IMR-90 (cell line): ENCODE data around the gene PIEZO1. TPM values are rescaled to one million over a fixed set of nuclear protein-coding genes. Genes with fewer than 3 reads are reported as not detected.

ENCODE experiments used
- ATAC-seq: fragments of 200-7000 bp; cut with Tn5 transposase; 2 replicates; pipeline ENCODE4 v1.9.1; 2020; ENCODE audit warnings: low read depth, mild to moderate bottlenecking, moderate library complexity
- BruUV-seq: library from RNA; stranded (reverse); fragments of 400-500 nt; replicated peaks from 2 replicates; lab custom pipeline; 2021; lab: Mats Ljungman, UMichigan
- CTCF ChIA-PET: fragments of 300-600 bp; formaldehyde crosslinking; extraction: SDS; loops from one replicate; lab custom pipeline; 2021; ENCODE audit warnings: antibody characterized with exemption; lab: Yijun Ruan, JAX
- POLR2A ChIA-PET: fragments of 300-600 bp; sonication (Branson Sonifier 250); formaldehyde crosslinking; loops from one replicate; lab custom pipeline; 2022; ENCODE audit warnings: antibody characterized with exemption; ENCODE audit not compliant: unreplicated experiment; lab: Charles Lee
- DNase-seq: peaks from one replicate; pipeline ENCODE4 v3.0.0; 2013
- H2AFZ ChIP-seq: replicated peaks from 2 replicates; pipeline ENCODE3; 2013; ENCODE audit warnings: low read length, mild to moderate bottlenecking; ENCODE audit not compliant: poor library complexity
- H2AK5ac ChIP-seq: 2 replicates; pipeline ENCODE4 v1.6.1; 2013; ENCODE audit warnings: low read depth, low read length, inconsistent platforms
- H2AK9ac ChIP-seq: replicated peaks from 2 replicates; pipeline ENCODE3; 2013; ENCODE audit warnings: mild to moderate bottlenecking, low read depth, low read length, moderate library complexity; ENCODE audit not compliant: poor library complexity
- H2BK120ac ChIP-seq: 2 replicates; pipeline ENCODE4 v1.6.1; 2013; ENCODE audit warnings: low read depth, low read length, inconsistent platforms
- H2BK15ac ChIP-seq: 3 replicates; pipeline ENCODE4 v1.6.1; 2013; ENCODE audit warnings: low read depth, low read length, inconsistent platforms
- H2BK20ac ChIP-seq: 2 replicates; pipeline ENCODE4 v1.6.1; 2013; ENCODE audit warnings: low read depth, mild to moderate bottlenecking, inconsistent platforms, low read length, moderate library complexity
- H2BK5ac ChIP-seq: 2 replicates; pipeline ENCODE4 v1.6.1; 2013; ENCODE audit warnings: mild to moderate bottlenecking, low read depth, low read length, inconsistent platforms; ENCODE audit not compliant: poor library complexity, severe bottlenecking
- H3K14ac ChIP-seq: replicated peaks from 2 replicates; pipeline ENCODE4 v1.6.1; 2013; ENCODE audit warnings: low read depth, low read length, inconsistent platforms
- H3K18ac ChIP-seq: 2 replicates; pipeline ENCODE4 v1.6.1; 2013; ENCODE audit warnings: low read depth, low read length, control low read depth
- H3K23ac ChIP-seq: 2 replicates; pipeline ENCODE4 v1.6.1; 2013; ENCODE audit warnings: low read depth, low read length, inconsistent platforms
- H3K27ac ChIP-seq: 2 replicates; pipeline ENCODE4 v1.5.1; 2013; ENCODE audit warnings: mild to moderate bottlenecking, control low read depth, low read length; ENCODE audit not compliant: insufficient read depth
- H3K27me3 ChIP-seq: 2 replicates; pipeline ENCODE4 v1.6.1; 2013; ENCODE audit warnings: low read length; ENCODE audit not compliant: control insufficient read depth, insufficient read depth
- H3K36me3 ChIP-seq: 2 replicates; pipeline ENCODE4 v1.6.1; 2013; ENCODE audit warnings: low read length, mixed read lengths; ENCODE audit not compliant: control insufficient read depth, insufficient read depth
- H3K4ac ChIP-seq: 2 replicates; pipeline ENCODE4 v1.6.1; 2013; ENCODE audit warnings: low read depth, low read length, inconsistent platforms
- H3K4me1 ChIP-seq: 2 replicates; pipeline ENCODE4 v1.6.1; 2013; ENCODE audit warnings: low read length, mixed read lengths; ENCODE audit not compliant: control insufficient read depth, insufficient read depth
- H3K4me2 ChIP-seq: 2 replicates; pipeline ENCODE4 v1.6.1; 2013; ENCODE audit warnings: low read depth, mild to moderate bottlenecking, control low read depth, low read length, moderate library complexity
- H3K4me3 ChIP-seq: 2 replicates; pipeline ENCODE4 v1.5.1; 2013; ENCODE audit warnings: low read depth, mild to moderate bottlenecking, control low read depth, low read length, moderate library complexity; ENCODE audit not compliant: insufficient read depth
- H3K56ac ChIP-seq: 2 replicates; pipeline ENCODE4 v1.6.1; 2013; ENCODE audit warnings: low read length, inconsistent platforms; ENCODE audit not compliant: insufficient read depth; ENCODE audit errors: extremely low read depth
- H3K79me1 ChIP-seq, 2 experiments: 2 replicates each; pipeline ENCODE4 v1.6.1; 2013; ENCODE audit warnings: low read length in 2 of 2, inconsistent platforms in 1 of 2, low read depth in 1 of 2
- H3K9ac ChIP-seq: 2 replicates; pipeline ENCODE4 v1.6.1; 2013; ENCODE audit warnings: low read depth, low read length, control low read depth
- H3K9me1 ChIP-seq: 2 replicates; pipeline ENCODE4 v1.6.1; 2013; ENCODE audit warnings: low read length, inconsistent platforms; ENCODE audit not compliant: insufficient read depth
- H3K9me3 ChIP-seq: 2 replicates; pipeline ENCODE4 v1.6.1; 2013; ENCODE audit warnings: low read length; ENCODE audit not compliant: control insufficient read depth, insufficient read depth
- H4K20me1 ChIP-seq: 2 replicates; pipeline ENCODE4 v1.6.1; 2013; ENCODE audit warnings: low read length, inconsistent platforms; ENCODE audit not compliant: insufficient read depth
- H4K5ac ChIP-seq: 2 replicates; pipeline ENCODE4 v1.6.1; 2013; ENCODE audit warnings: mild to moderate bottlenecking, low read depth, low read length, control low read depth
- H4K8ac ChIP-seq, 2 experiments: 2 replicates each; pipeline ENCODE4 v1.6.1; 2013; ENCODE audit warnings: low read depth in 2 of 2, low read length in 2 of 2, control low read depth in 1 of 2, inconsistent platforms in 1 of 2
- H4K91ac ChIP-seq: 2 replicates; pipeline ENCODE4 v1.6.1; 2013; ENCODE audit warnings: low read depth, low read length, inconsistent platforms; ENCODE audit not compliant: insufficient read depth
- BHLHE40 ChIP-seq: fragments of 150-350 bp; IDR thresholded peaks from 2 replicates; pipeline ENCODE4 v1.6.1; 2016; ENCODE audit warnings: mild to moderate bottlenecking, low read depth, low read length
- CEBPB ChIP-seq: IDR thresholded peaks from 2 replicates; pipeline ENCODE4 v1.6.1; 2012; ENCODE audit warnings: low read depth, low read length, improper control_type of control experiment
- CHD1 ChIP-seq: IDR thresholded peaks from 2 replicates; pipeline ENCODE4 v1.6.1; 2012; ENCODE audit warnings: low read depth, low read length, improper control_type of control experiment
- CTCF ChIP-seq: conservative IDR thresholded peaks from 2 replicates; pipeline ENCODE4 v1.5.1; 2012; ENCODE audit warnings: mild to moderate bottlenecking, low read depth, low read length, improper control_type of control experiment
- ELK1 ChIP-seq: fragments of 150-350 bp; IDR thresholded peaks from 2 replicates; pipeline ENCODE4 v1.6.1; 2016; ENCODE audit warnings: low read depth, mild to moderate bottlenecking, low read length, moderate library complexity, borderline replicate concordance
- FOS ChIP-seq: fragments of 150-350 bp; IDR thresholded peaks from 2 replicates; pipeline ENCODE4 v1.6.1; 2016; ENCODE audit warnings: low read depth, low read length
- MAFK ChIP-seq: IDR thresholded peaks from 2 replicates; pipeline ENCODE4 v1.6.1; 2012; ENCODE audit warnings: low read depth, low read length, improper control_type of control experiment
- MAZ ChIP-seq: IDR thresholded peaks from 2 replicates; pipeline ENCODE4 v1.6.1; 2012; ENCODE audit warnings: low read depth, mild to moderate bottlenecking, low read length, improper control_type of control experiment, moderate library complexity, borderline replicate concordance
- MXI1 ChIP-seq: IDR thresholded peaks from 2 replicates; pipeline ENCODE4 v1.6.1; 2012; ENCODE audit warnings: low read depth, mild to moderate bottlenecking, low read length, moderate library complexity, borderline replicate concordance
- NFE2L2 ChIP-seq: fragments of 150-350 bp; IDR thresholded peaks from 2 replicates; pipeline ENCODE4 v1.6.1; 2016; ENCODE audit warnings: low read depth, mild to moderate bottlenecking, low read length
- POLR2A ChIP-seq: IDR thresholded peaks from 2 replicates; pipeline ENCODE4 v1.6.1; 2012; ENCODE audit warnings: mild to moderate bottlenecking, low read depth, low read length
- RAD21 ChIP-seq: IDR thresholded peaks from 2 replicates; pipeline ENCODE4 v1.6.1; 2012; ENCODE audit warnings: low read length, improper control_type of control experiment
- RCOR1 ChIP-seq: IDR thresholded peaks from 2 replicates; pipeline ENCODE4 v1.6.1; 2012; ENCODE audit warnings: mild to moderate bottlenecking, low read length, improper control_type of control experiment; ENCODE audit not compliant: insufficient replicate concordance
- RFX5 ChIP-seq: IDR thresholded peaks from 2 replicates; pipeline ENCODE4 v1.8.0; 2012; ENCODE audit warnings: low read depth, mild to moderate bottlenecking, low read length, moderate library complexity
- SMC3 ChIP-seq: fragments of 150-350 bp; IDR thresholded peaks from 2 replicates; pipeline ENCODE4 v1.6.1; 2016; ENCODE audit warnings: low read depth, mild to moderate bottlenecking, antibody characterized with exemption, low read length, moderate library complexity
- USF2 ChIP-seq: fragments of 150-350 bp; IDR thresholded peaks from 2 replicates; pipeline ENCODE4 v1.6.1; 2017; ENCODE audit warnings: mild to moderate bottlenecking, antibody characterized with exemption, low read length, low read depth
- WGBS, 2 experiments: methylation state at CpG; one replicate each; pipeline versions ENCODE4 v1.1.5 to v1.1.7; 2013; ENCODE audit warnings: missing lambda C conversion rate in 2 of 2; ENCODE audit not compliant: insufficient read length in 1 of 2; ENCODE audit errors: extremely low coverage in 2 of 2; 5-methylcytosine and 5-hydroxymethylcytosine counted together
- dilution Hi-C: fragments of 300-500 bp; cut with HindIII; formaldehyde crosslinking; loops from one replicate; pipeline ENCODE4 v1.14.3; 2018; ENCODE audit warnings: low sequenced_read_pairs; ENCODE audit not compliant: unreplicated experiment
- in situ Hi-C: fragments of 300-500 bp; cut with MboI; formaldehyde crosslinking; loops from 3 replicates; pipeline ENCODE4 v1.14.3; 2019; ENCODE audit warnings: low sequenced_read_pairs, inconsistent platforms, mixed read lengths
- intact Hi-C: fragments of 100-400 bp; cut with micrococcal nuclease; formaldehyde crosslinking; loops from 2 replicates; pipeline ENCODE4 v1.10.0; 2022
- polyA plus RNA-seq, 3 experiments: library from polyadenylated mRNA; depleted of rRNA; stranded (reverse); fragments of >200 nt; gene quantifications; 2 replicates each; pipeline ENCODE4 v1.2.3, GENCODE V29; 2012; ENCODE audit warnings: low replicate concordance in 1 of 3
- total RNA-seq: library from RNA; depleted of rRNA; stranded (reverse); fragments of >200 nt; gene quantifications from 2 replicates; pipeline ENCODE4 v1.2.3, GENCODE V29; 2012

The PIEZO1 gene
- total and polyA plus RNA-seq, 2 of the 4 experiments (the other 2 are of a cell fraction) = 36.2 to 372 TPM

- H3K18ac ChIP-seq = no peak overlapping the region
- H3K4me2 ChIP-seq = no peak overlapping the region
- H3K14ac ChIP-seq = no peak overlapping the region
- dilution Hi-C loops = no loop called here
- no peak overlapping the region for H2AK5ac ChIP-seq
- H3K79me1 ChIP-seq = peaks cover 0 to 32% of the 10 kb centered on the region in 2 experiments; a peak in 3 of 4 replicates
- ChIA-PET CTCF (no interaction called here), POLR2A (no interaction called here)
- no peak overlapping the region for H3K4me3 ChIP-seq
- H4K5ac ChIP-seq = no peak overlapping the region
- no peak overlapping the region for H2BK20ac ChIP-seq
- no peak overlapping the region for H3K23ac ChIP-seq
- ATAC-seq (no peak), DNase-seq (no peak)
- no peak overlapping the region for H4K8ac ChIP-seq
- no peak overlapping the region for H4K91ac ChIP-seq
- H3K4me1 ChIP-seq = peaks cover 8% of the 10 kb centered on the region
- peak overlapping the region; percentile 82 for H2AK9ac ChIP-seq
- no peak overlapping the region for H3K4ac ChIP-seq
- H2BK5ac ChIP-seq = no peak overlapping the region
- H3K9me3 ChIP-seq = no peaks in the 10 kb centered on the region
- H4K20me1 ChIP-seq = no peaks in the 10 kb centered on the region; the same call in 1 of the 2 replicates
- no TSS peak for BruUV-seq
- no peak for TF ChIP-seq NFE2L2
- no peak for TF ChIP-seq MAZ
- TF ChIP-seq RFX5 = no peak
- TF ChIP-seq MXI1 = no peak
- no peak for TF ChIP-seq FOS
- no peak for TF ChIP-seq RAD21
- TF ChIP-seq MAFK = no peak
- no peak for TF ChIP-seq RCOR1
- TF ChIP-seq ELK1 = no peak
- TF ChIP-seq CTCF = no peak
- no peak for TF ChIP-seq CEBPB
- no peak for TF ChIP-seq CHD1
- TF ChIP-seq POLR2A = no peak
- no peak for TF ChIP-seq USF2
- no peak for TF ChIP-seq SMC3
- TF ChIP-seq BHLHE40 = no peak
- no peaks in the 10 kb centered on the region for H3K27me3 ChIP-seq
- 95% methylated on average over 11 of the region's 25 CpGs; no CpG with 5 or more reads in 1 of the 2 experiments for WGBS, 2 experiments
- H2BK15ac ChIP-seq = no peak overlapping the region
- intact Hi-C loops = no loop called here
- H3K56ac ChIP-seq = no peak overlapping the region
- in situ Hi-C loops = no loop called here
- H3K27ac ChIP-seq = no peak overlapping the region
- H2BK120ac ChIP-seq = no peak overlapping the region
- no peaks in the 10 kb centered on the region; the same call in none of the 2 replicates for H3K9me1 ChIP-seq
- H2AFZ ChIP-seq = no peak overlapping the region
- H3K9ac ChIP-seq = no peak overlapping the region
- peaks cover 33% of the 10 kb centered on the region for H3K36me3 ChIP-seq
These were observed 86.4 kb downstream of the PIEZO1 start for GRCh38 chr16:88698646-88699045.
